PC-3 (cell line): ENCODE data around the gene TACC2. TPM values are rescaled to one million over a fixed set of nuclear protein-coding genes. Genes with fewer than 3 reads are reported as not detected.

Experiments
- ATAC-seq: fragments of 200-7000 bp; cut with Tn5 transposase; 2 replicates; pipeline ENCODE4 v1.9.1; 2020; ENCODE audit warnings: mild to moderate bottlenecking, moderate library complexity
- BruUV-seq: library from RNA; stranded (reverse); fragments of 400-500 nt; replicated peaks from 2 replicates; lab custom pipeline; 2021; lab: Mats Ljungman, UMichigan
- CTCF ChIA-PET: fragments of 300-600 bp; sonication (Branson Sonifier 250); formaldehyde crosslinking; loops from one replicate; lab custom pipeline; 2022; ENCODE audit warnings: antibody characterized with exemption; lab: Charles Lee
- POLR2A ChIA-PET: fragments of 300-600 bp; sonication (Branson Sonifier 250); formaldehyde crosslinking; loops from one replicate; lab custom pipeline; 2022; ENCODE audit warnings: antibody characterized with exemption; ENCODE audit not compliant: unreplicated experiment; lab: Charles Lee
- DNase-seq: peaks from one replicate; pipeline ENCODE4 v3.0.0-alpha.2; 2015
- H2AFZ ChIP-seq: fragments of 300-600 bp; sonication (generic); 2 replicates; pipeline ENCODE4 v1.6.0; 2016; ENCODE audit warnings: antibody characterized with exemption, low read length
- H3F3A ChIP-seq: fragments of 300-600 bp; sonication (generic); one replicate; pipeline ENCODE4 v1.6.0; 2017; ENCODE audit warnings: antibody characterized with exemption, low read length, control low read depth, mild to moderate bottlenecking; ENCODE audit not compliant: unreplicated experiment
- H3K27ac ChIP-seq: fragments of 300-600 bp; sonication (generic); 2 replicates; pipeline ENCODE4 v1.5.1; 2016; ENCODE audit warnings: mild to moderate bottlenecking, low read length
- H3K27me3 ChIP-seq: fragments of 300-600 bp; sonication (generic); 2 replicates; pipeline ENCODE4 v1.6.1; 2016; ENCODE audit warnings: low read length, mixed read lengths
- H3K36me3 ChIP-seq: fragments of 300-600 bp; sonication (generic); 2 replicates; pipeline ENCODE4 v1.6.1; 2016; ENCODE audit warnings: low read depth, mixed run types, low read length, mixed read lengths
- H3K4me1 ChIP-seq: fragments of 300-600 bp; sonication (generic); 2 replicates; pipeline ENCODE4 v1.5.1; 2016; ENCODE audit warnings: low read length; ENCODE audit not compliant: insufficient read depth
- H3K4me2 ChIP-seq: fragments of 300-600 bp; sonication (generic); 2 replicates; pipeline ENCODE4 v1.6.0; 2016; ENCODE audit warnings: low read length
- H3K4me3 ChIP-seq: fragments of 300-600 bp; sonication (generic); 2 replicates; pipeline ENCODE4 v1.5.1; 2016; ENCODE audit warnings: mild to moderate bottlenecking, low read length, mixed read lengths
- H3K79me2 ChIP-seq: fragments of 300-600 bp; sonication (generic); 2 replicates; pipeline ENCODE4 v1.6.1; 2017; ENCODE audit warnings: low read length, mixed read lengths
- H3K9ac ChIP-seq: fragments of 300-600 bp; sonication (generic); 2 replicates; pipeline ENCODE4 v1.6.0; 2016; ENCODE audit warnings: mild to moderate bottlenecking, low read length
- H3K9me2 ChIP-seq: fragments of 300-600 bp; sonication (generic); replicated peaks from 2 replicates; pipeline ENCODE4 v1.6.1; 2016; ENCODE audit warnings: mixed run types, low read length, mixed read lengths
- H3K9me3 ChIP-seq: fragments of 300-600 bp; sonication (generic); 2 replicates; pipeline ENCODE4 v1.6.1; 2016; ENCODE audit warnings: low read length, mixed read lengths
- H4K20me1 ChIP-seq: fragments of 300-600 bp; sonication (generic); 2 replicates; pipeline ENCODE4 v1.6.1; 2016; ENCODE audit warnings: low read length, mixed read lengths
- EZH2 ChIP-seq: fragments of 300-600 bp; sonication (generic); IDR thresholded peaks from one replicate; pipeline ENCODE4 v1.6.1; 2017; ENCODE audit warnings: antibody characterized with exemption, mild to moderate bottlenecking, low read length; ENCODE audit not compliant: unreplicated experiment
- EZH2phosphoT487 ChIP-seq: fragments of 300-600 bp; sonication (generic); IDR thresholded peaks from 2 replicates; pipeline ENCODE4 v1.6.1; 2018; ENCODE audit warnings: mild to moderate bottlenecking, antibody characterized with exemption, low read length, borderline replicate concordance
- intact Hi-C: fragments of 100-400 bp; cut with micrococcal nuclease; formaldehyde crosslinking; loops from 2 replicates; pipeline ENCODE4 v1.9.0; 2023
- total RNA-seq: library from RNA; depleted of rRNA; stranded (reverse); fragments of >200 nt; gene quantifications from 2 replicates; pipeline ENCODE4 v1.2.3, GENCODE V29; 2014
- TF ChIP-seq, protein P1 (sequence below): fragments of 300-600 bp; sonication (generic); conservative IDR thresholded peaks from 2 replicates; pipeline ENCODE4 v1.5.1; 2017; ENCODE audit warnings: antibody characterized with exemption, low read depth, mild to moderate bottlenecking, low read length

TACC2 gene
- total RNA-seq, 1 experiment from 2014 or later = 31.7 TPM

DNA sequence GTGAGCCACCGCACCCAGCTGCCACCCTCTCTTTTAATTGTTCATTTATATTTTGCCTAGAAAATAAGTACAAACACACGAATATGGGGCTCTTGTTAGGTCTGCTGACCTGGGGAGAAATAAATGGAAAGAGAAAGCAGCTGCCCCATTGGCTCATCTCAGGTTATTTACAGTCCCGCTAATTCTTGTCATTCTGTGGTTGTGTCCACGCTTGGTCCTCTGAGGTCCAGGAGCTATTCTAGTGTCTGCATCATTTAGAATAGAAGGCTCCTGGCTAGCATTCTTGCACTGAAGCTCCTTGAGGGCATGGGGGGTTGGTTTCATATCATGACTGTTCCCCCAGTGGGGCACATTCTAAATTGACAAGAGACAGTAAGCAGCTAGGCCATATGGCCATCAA is 128.5 kb downstream of the TACC2 start:
- no peak overlapping the region for H3K4me3 ChIP-seq
- peaks cover 93% of the 10 kb centered on the region for H3K79me2 ChIP-seq
- TF ChIP-seq EZH2 = no peak
- TF ChIP-seq EZH2phosphoT487 = no peak
- TF ChIP-seq, protein P1, sequence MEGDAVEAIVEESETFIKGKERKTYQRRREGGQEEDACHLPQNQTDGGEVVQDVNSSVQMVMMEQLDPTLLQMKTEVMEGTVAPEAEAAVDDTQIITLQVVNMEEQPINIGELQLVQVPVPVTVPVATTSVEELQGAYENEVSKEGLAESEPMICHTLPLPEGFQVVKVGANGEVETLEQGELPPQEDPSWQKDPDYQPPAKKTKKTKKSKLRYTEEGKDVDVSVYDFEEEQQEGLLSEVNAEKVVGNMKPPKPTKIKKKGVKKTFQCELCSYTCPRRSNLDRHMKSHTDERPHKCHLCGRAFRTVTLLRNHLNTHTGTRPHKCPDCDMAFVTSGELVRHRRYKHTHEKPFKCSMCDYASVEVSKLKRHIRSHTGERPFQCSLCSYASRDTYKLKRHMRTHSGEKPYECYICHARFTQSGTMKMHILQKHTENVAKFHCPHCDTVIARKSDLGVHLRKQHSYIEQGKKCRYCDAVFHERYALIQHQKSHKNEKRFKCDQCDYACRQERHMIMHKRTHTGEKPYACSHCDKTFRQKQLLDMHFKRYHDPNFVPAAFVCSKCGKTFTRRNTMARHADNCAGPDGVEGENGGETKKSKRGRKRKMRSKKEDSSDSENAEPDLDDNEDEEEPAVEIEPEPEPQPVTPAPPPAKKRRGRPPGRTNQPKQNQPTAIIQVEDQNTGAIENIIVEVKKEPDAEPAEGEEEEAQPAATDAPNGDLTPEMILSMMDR = no peak
- CTCF ChIA-PET = no interaction called here
- H2AFZ ChIP-seq = no peak overlapping the region
- no peak overlapping the region for H3K9ac ChIP-seq
- no peaks in the 10 kb centered on the region for H3K9me3 ChIP-seq
- no peaks in the 10 kb centered on the region for H3F3A ChIP-seq
- no peaks in the 10 kb centered on the region for H3K27me3 ChIP-seq
- no TSS peak for BruUV-seq
- no peaks in the 10 kb centered on the region for H3K36me3 ChIP-seq
- peaks cover 23% of the 10 kb centered on the region for H3K4me1 ChIP-seq
- POLR2A ChIA-PET = no interaction called here
- DNase-seq (no peak), ATAC-seq (no peak)
- intact Hi-C loops = no loop called here
- no peak overlapping the region for H3K4me2 ChIP-seq
- no peaks in the 10 kb centered on the region for H3K9me2 ChIP-seq
- H3K27ac ChIP-seq = no peak overlapping the region
- H4K20me1 ChIP-seq = peaks cover 60% of the 10 kb centered on the region

DNA sequence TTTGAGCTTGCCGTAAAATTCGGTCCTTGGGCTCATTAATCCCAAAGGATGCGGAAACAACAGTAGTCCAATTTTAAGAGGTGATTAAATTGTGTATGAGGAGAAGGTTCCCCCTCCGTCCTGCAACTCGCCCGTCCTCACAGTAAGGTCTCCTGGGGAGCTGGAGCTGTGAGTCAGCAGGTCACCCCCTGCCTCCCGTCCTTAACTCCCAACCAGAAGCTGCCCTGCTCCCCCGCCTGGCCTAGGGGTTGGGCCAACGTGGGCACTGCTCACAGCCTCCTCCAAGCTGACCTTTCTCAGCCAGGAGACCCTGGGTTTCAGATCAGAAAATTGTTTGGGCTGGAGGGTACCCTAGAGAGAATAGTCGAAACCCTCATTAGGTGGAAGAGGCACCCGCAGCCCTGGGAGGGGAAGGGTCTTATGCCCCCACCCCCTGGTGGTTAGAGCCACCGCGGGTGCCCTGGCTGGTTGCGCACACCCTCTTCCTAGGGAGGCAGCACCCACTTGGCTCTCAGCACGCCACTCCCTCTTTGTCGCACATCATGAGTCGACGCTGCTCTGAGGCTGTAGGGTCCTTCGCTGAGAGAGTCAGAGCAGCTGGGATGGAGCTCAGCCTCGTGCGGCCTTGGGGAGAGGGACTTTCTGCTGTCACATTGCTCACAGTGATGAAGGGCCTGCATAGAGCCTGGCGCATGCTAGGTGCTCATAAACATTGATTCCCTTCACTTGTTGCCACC is 131.2 kb downstream of the TACC2 start:
- TF ChIP-seq, protein P1 = no peak
- no peak for TF ChIP-seq EZH2
- no peak for TF ChIP-seq EZH2phosphoT487
- Histone ChIP-seq H4K20me1 (peaks cover 46% of the 10 kb centered on the region), H3K36me3 (no peaks in the 10 kb centered on the region), H3K9ac (no peak overlapping the region), H3K9me3 (no peaks in the 10 kb centered on the region), H3F3A (no peaks in the 10 kb centered on the region), H3K4me1 (peaks cover 16% of the 10 kb centered on the region), H3K4me3 (no peak overlapping the region), H3K27ac (no peak overlapping the region), H3K4me2 (no peak overlapping the region), H3K27me3 (no peaks in the 10 kb centered on the region), H3K9me2 (no peaks in the 10 kb centered on the region), H3K79me2 (peaks cover 92% of the 10 kb centered on the region), H2AFZ (no peak overlapping the region)
- POLR2A ChIA-PET = interaction anchor here (0.5 kb wide), 1 partner anchor 1128 kb away, joined by 4 read pairs; no protein-coding TSS in a partner anchor
- intact Hi-C loops = no loop called here
- DNase-seq (no peak), ATAC-seq (no peak)
- CTCF ChIA-PET = no interaction called here
- no TSS peak for BruUV-seq

DNA sequence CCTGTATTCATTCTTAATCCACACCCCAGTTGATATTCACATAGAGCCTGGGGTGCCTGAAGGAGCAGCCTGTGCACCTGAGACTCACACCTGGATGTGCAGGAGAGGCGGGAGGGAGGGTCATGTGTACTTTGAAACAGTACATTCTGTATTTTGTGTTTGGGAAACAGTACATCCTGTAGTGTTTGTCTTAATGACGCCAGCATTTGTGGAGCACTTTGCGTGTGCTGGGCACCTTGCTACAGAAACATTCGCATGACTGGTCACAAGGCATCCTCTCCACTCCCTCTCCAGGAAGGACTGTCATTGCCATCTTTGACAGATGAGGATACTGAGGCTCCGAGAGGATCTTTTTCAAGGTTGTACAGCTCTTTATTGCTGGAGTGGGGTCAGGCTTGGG is 132.1 kb downstream of the TACC2 start:
- Histone ChIP-seq H3K4me1 (peaks cover 7% of the 10 kb centered on the region), H3K9ac (no peak overlapping the region), H4K20me1 (peaks cover 37% of the 10 kb centered on the region), H3K4me3 (no peak overlapping the region), H3F3A (no peaks in the 10 kb centered on the region), H2AFZ (no peak overlapping the region), H3K9me2 (no peaks in the 10 kb centered on the region), H3K27ac (no peak overlapping the region), H3K36me3 (no peaks in the 10 kb centered on the region), H3K4me2 (no peak overlapping the region), H3K27me3 (no peaks in the 10 kb centered on the region), H3K9me3 (no peaks in the 10 kb centered on the region), H3K79me2 (peaks cover 90% of the 10 kb centered on the region)
- CTCF ChIA-PET = no interaction called here
- POLR2A ChIA-PET = no interaction called here
- BruUV-seq = no TSS peak
- ATAC-seq (no peak), DNase-seq (no peak)
- intact Hi-C loops = no loop called here
- TF ChIP-seq, protein P1 = no peak
- TF ChIP-seq EZH2 = no peak
- no peak for TF ChIP-seq EZH2phosphoT487
